HepG2 (cell line): ENCODE measurements around the gene TOP2A. TPM values are rescaled to one million over a fixed set of nuclear protein-coding genes. Genes with fewer than 3 reads are reported as not detected.
"Not testable (repeated sequence)": the region's sequence is repeated elsewhere in the genome, so short reads cannot be mapped to it uniquely, and the experiment has no call there.

Experiments used
- ATAC-seq: fragments of 200-7000 bp; cut with Tn5 transposase; 3 replicates; pipeline ENCODE4 v1.9.1; 2020; ENCODE audit warnings: mild to moderate bottlenecking, moderate library complexity
- BruUV-seq: library from RNA; stranded (reverse); fragments of 400-500 nt; replicated peaks from 2 replicates; lab custom pipeline; 2021; lab: Mats Ljungman, UMichigan
- CTCF ChIA-PET: fragments of 300-600 bp; formaldehyde crosslinking; extraction: SDS; loops from one replicate; lab custom pipeline; 2021; ENCODE audit warnings: low total read pairs, inconsistent platforms, low intra/inter-chr PET ratio; lab: Yijun Ruan, JAX
- POLR2A ChIA-PET: fragments of 350-600 bp; sonication (Branson Sonifier 250); formaldehyde crosslinking; loops from one replicate; lab custom pipeline; 2020; ENCODE audit warnings: antibody characterized with exemption, inconsistent platforms; lab: Yijun Ruan, JAX
- DNase-seq: peaks from one replicate; pipeline ENCODE4 v3.0.0-alpha.2; 2015; ENCODE audit warnings: low spot score
- FAIRE-seq: peaks from 3 replicates; lab custom pipeline; 2011; peaks lifted over from hg19 to GRCh38; lab: Jason Lieb, UNC
- H2AFZ ChIP-seq: one replicate; pipeline ENCODE4 v1.6.1; 2011; ENCODE audit warnings: low read length, inconsistent platforms
- H3K27ac ChIP-seq: fragments of 300-600 bp; 3 replicates; pipeline ENCODE4 v1.8.0; 2011; ENCODE audit warnings: mixed run types, mild to moderate bottlenecking, mixed read lengths, low read length, inconsistent platforms; ENCODE audit not compliant: insufficient read depth; ENCODE audit errors: extremely low read length
- H3K27me3 ChIP-seq, 2 experiments: fragments of 200-600 bp in 1 of 2; 2 replicates in 1 of 2; 3 replicates in 1 of 2; pipeline versions ENCODE4 v1.6.0 to v1.8.0; 2011; ENCODE audit warnings: low read length in 2 of 2, mild to moderate bottlenecking in 2 of 2, moderate library complexity in 2 of 2, inconsistent platforms in 1 of 2; ENCODE audit not compliant: insufficient read depth in 2 of 2, control insufficient read depth in 1 of 2
- H3K36me3 ChIP-seq, 2 experiments: fragments of 200-600 bp in 1 of 2; replicated peaks in 1 of 2; 2 replicates in 1 of 2; 3 replicates in 1 of 2; pipeline versions ENCODE4 v1.5.1 to v1.8.0; 2011; ENCODE audit warnings: low read length in 2 of 2, inconsistent platforms in 1 of 2; ENCODE audit not compliant: insufficient read depth in 2 of 2, control insufficient read depth in 1 of 2
- H3K4me1 ChIP-seq: 2 replicates; pipeline ENCODE4 v1.5.1; 2012; ENCODE audit warnings: low read length, inconsistent platforms; ENCODE audit not compliant: insufficient read depth
- H3K4me2 ChIP-seq: 2 replicates; pipeline ENCODE4 v1.6.0; 2011; ENCODE audit warnings: low read depth, low read length, inconsistent platforms
- H3K4me3 ChIP-seq, 3 experiments: fragments of 200-600 bp in 1 of 3; sonication (generic), shearing (Covaris generic) in 1 of 3; replicated peaks in 1 of 3; 2 replicates each; pipeline ENCODE4 v1.5.1; 2011 to 2016; ENCODE audit warnings: low read length in 3 of 3, inconsistent platforms in 2 of 3, low read depth in 2 of 3, mild to moderate bottlenecking in 2 of 3, control low read depth in 1 of 3, mixed read lengths in 1 of 3; ENCODE audit not compliant: insufficient read depth in 1 of 3
- H3K79me2 ChIP-seq: one replicate; pipeline ENCODE4 v1.6.1; 2011; ENCODE audit warnings: low read length, inconsistent platforms; ENCODE audit not compliant: insufficient read depth
- H3K9ac ChIP-seq: 2 replicates; pipeline ENCODE4 v1.6.0; 2011; ENCODE audit warnings: mild to moderate bottlenecking, low read depth, low read length, inconsistent platforms; ENCODE audit not compliant: insufficient read depth
- H3K9me3 ChIP-seq: 2 replicates; pipeline ENCODE4 v1.5.1; 2012; ENCODE audit warnings: mild to moderate bottlenecking, low read length
- H4K20me1 ChIP-seq: 2 replicates; pipeline ENCODE4 v1.6.0; 2011; ENCODE audit warnings: inconsistent platforms, mild to moderate bottlenecking, low read length, moderate library complexity; ENCODE audit not compliant: insufficient read depth
- GABPB1 ChIP-seq: IDR thresholded peaks from 2 replicates; pipeline ENCODE4 v1.6.1; 2016; ENCODE audit warnings: mild to moderate bottlenecking, missing genetic modification reagents, moderate library complexity, missing compliant biosample characterization
- KDM2A ChIP-seq: sonication (generic); formaldehyde crosslinking; IDR thresholded peaks from 2 replicates; pipeline ENCODE4 v1.4.0; 2020; ENCODE audit warnings: low read depth, missing genetic modification reagents, borderline replicate concordance
- NFYB ChIP-seq: sonication (generic); formaldehyde crosslinking; IDR thresholded peaks from 2 replicates; pipeline ENCODE4 v1.4.0; 2020; ENCODE audit warnings: missing genetic modification reagents
- NFYC ChIP-seq: IDR thresholded peaks from 2 replicates; pipeline ENCODE4 v1.6.1; 2016; ENCODE audit warnings: missing genetic modification reagents, missing compliant biosample characterization
- PHB2 ChIP-seq: fragments of 450-650 bp; IDR thresholded peaks from 2 replicates; pipeline ENCODE4 v1.6.1; 2018; ENCODE audit not compliant: partially characterized antibody
- ZNF382 ChIP-seq: sonication (generic); formaldehyde crosslinking; IDR thresholded peaks from 2 replicates; pipeline ENCODE4 v1.5.0; 2020; ENCODE audit warnings: missing genetic modification reagents, mild to moderate bottlenecking, borderline replicate concordance
- ZNF766 ChIP-seq: sonication (generic); formaldehyde crosslinking; IDR thresholded peaks from 2 replicates; pipeline ENCODE4 v1.5.0; 2020; ENCODE audit warnings: missing genetic modification reagents, borderline replicate concordance
- ZNF776 ChIP-seq: sonication (generic); formaldehyde crosslinking; IDR thresholded peaks from 2 replicates; pipeline ENCODE4 v1.4.0; 2020; ENCODE audit warnings: mild to moderate bottlenecking, missing genetic modification reagents
- WGBS: methylation state at CpG from one replicate; pipeline ENCODE4 v1.1.6; 2017; ENCODE audit warnings: low lambda C conversion rate; 5-methylcytosine and 5-hydroxymethylcytosine counted together
- in situ Hi-C: cut with HindIII; loops from 2 replicates; pipeline ENCODE4 v1.10.0; 2017; ENCODE audit warnings: low pct_unique_long_range_greater_than_20kb; ENCODE audit not compliant: extremely low pct_ligation_motif_present
- intact Hi-C: fragments of 100-400 bp; cut with micrococcal nuclease; formaldehyde crosslinking; loops from one replicate; pipeline ENCODE4 v1.10.0; 2022; ENCODE audit not compliant: unreplicated experiment
- polyA plus RNA-seq, 8 experiments: library from polyadenylated mRNA; depleted of rRNA in 3 of 8; stranded (reverse) in 7 of 8; unstranded in 1 of 8; fragments of >200 nt; fragmentation: Illumina TruSeq in 4 of 8; extraction: Trizol in 4 of 8; gene quantifications; 2 replicates each; pipeline versions ENCODE4 v1.2.1 to v1.2.3, GENCODE V29; 2011 to 2016; ENCODE audit warnings: low read depth in 4 of 8, missing spikeins in 1 of 8, mixed read lengths in 1 of 8; ENCODE audit not compliant: insufficient read depth in 1 of 8
- total RNA-seq, 5 experiments: library from RNA; depleted of rRNA; stranded (reverse); fragments of >200 nt; fragmentation: Illumina TruSeq; extraction: Trizol; gene quantifications; 2 replicates each; pipeline ENCODE4 v1.2.3, GENCODE V29; 2016; ENCODE audit warnings: low read depth in 1 of 5
- TF ChIP-seq, protein P1 (sequence below): sonication (generic); formaldehyde crosslinking; IDR thresholded peaks from 2 replicates; pipeline ENCODE4 v1.4.0; 2020; ENCODE audit warnings: missing genetic modification reagents

Gene TOP2A
- total and polyA plus RNA-seq, 2 of the 13 experiments (the other 11 are each of a cell fraction or from before 2014, with no cell fraction given) = 108 to 327 TPM

GRCh38 chr17:40377832-40378231 is 39.9 kb downstream of the TOP2A start:
- Histone ChIP-seq H3K9me3 (peaks cover 2% of the 10 kb centered on the region; the same call in 1 of the 2 replicates), H3K9ac (no peak overlapping the region), H3K4me3 (no peak overlapping the region), H3K79me2 (no peaks in the 10 kb centered on the region), H2AFZ (no peak overlapping the region), H3K27ac (no peak overlapping the region), H3K4me1 (peaks cover 33% of the 10 kb centered on the region), H3K4me2 (no peak overlapping the region), H4K20me1 (no peaks in the 10 kb centered on the region), H3K27me3 (no peaks in the 10 kb centered on the region), H3K36me3 (no peaks in the 10 kb centered on the region)
- intact Hi-C loops (no loop called here), in situ Hi-C loops (no loop called here)
- ChIA-PET CTCF (no interaction called here), POLR2A (no interaction called here)
- BruUV-seq = no TSS peak
- TF ChIP-seq, protein P1, sequence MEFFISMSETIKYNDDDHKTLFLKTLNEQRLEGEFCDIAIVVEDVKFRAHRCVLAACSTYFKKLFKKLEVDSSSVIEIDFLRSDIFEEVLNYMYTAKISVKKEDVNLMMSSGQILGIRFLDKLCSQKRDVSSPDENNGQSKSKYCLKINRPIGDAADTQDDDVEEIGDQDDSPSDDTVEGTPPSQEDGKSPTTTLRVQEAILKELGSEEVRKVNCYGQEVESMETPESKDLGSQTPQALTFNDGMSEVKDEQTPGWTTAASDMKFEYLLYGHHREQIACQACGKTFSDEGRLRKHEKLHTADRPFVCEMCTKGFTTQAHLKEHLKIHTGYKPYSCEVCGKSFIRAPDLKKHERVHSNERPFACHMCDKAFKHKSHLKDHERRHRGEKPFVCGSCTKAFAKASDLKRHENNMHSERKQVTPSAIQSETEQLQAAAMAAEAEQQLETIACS (CRISPR knock-in tag) = no peak
- TF ChIP-seq ZNF382 (CRISPR knock-in tag) (no peak), ZNF776 (CRISPR knock-in tag) (no peak), ZNF766 (CRISPR knock-in tag) (no peak), GABPB1 (no peak), KDM2A (CRISPR knock-in tag) (no peak), PHB2 (no peak)
- no peak for FAIRE-seq
- DNase-seq = no peak
- 79% methylated on average over 13 of the region's 13 CpGs for WGBS
- ATAC-seq = no peak

GRCh38 chr17:40376541-40376940 is 41.2 kb downstream of the TOP2A start:
- BruUV-seq = not testable (repeated sequence)
- WGBS = 43% methylated on average over 6 of the region's 6 CpGs

DNA sequence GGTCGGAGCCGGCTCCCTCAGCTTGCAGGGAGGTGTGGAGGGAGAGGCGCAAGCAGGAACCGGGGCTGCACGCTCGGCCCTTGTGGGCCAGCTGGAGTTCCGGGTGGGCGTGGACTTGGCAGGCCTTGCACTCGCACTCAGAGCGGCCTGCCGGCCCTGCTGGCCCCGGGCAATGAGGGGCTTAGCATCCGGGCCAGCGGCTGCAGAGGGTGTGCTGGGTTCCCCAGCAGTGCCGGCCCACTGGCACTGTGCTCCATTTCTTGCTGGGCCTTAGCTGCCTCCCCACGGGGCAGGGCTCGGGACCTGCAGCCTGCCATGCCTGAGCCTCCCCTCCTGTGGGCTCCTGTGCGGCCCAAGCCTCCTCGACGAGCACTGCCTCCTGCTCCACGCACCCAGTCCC is 41.9 kb downstream of the TOP2A start:
- H2AFZ ChIP-seq, H3K9ac ChIP-seq, intact Hi-C loops, DNase-seq, H3K27me3 ChIP-seq, in situ Hi-C loops, H4K20me1 ChIP-seq, ATAC-seq, BruUV-seq, FAIRE-seq, H3K4me3 ChIP-seq, H3K27ac ChIP-seq, H3K36me3 ChIP-seq, CTCF ChIA-PET, H3K4me2 ChIP-seq, H3K79me2 ChIP-seq, H3K9me3 ChIP-seq: not testable (repeated sequence)
- H3K4me1 ChIP-seq = peaks cover 41% of the 10 kb centered on the region
- WGBS = 76% methylated on average over 8 of the region's 21 CpGs
- POLR2A ChIA-PET = interaction anchor here (1.0 to 1.8 kb wide), 3 partner anchors 10 to 30 kb away, joined by 3 to 8 read pairs (median 5); no protein-coding TSS in a partner anchor

More at GRCh38 chr17:40376541-40376940, 41.2 kb downstream of the TOP2A start:
- POLR2A ChIA-PET = interaction anchor here (1.0 to 1.8 kb wide), 3 partner anchors 11 to 31 kb away, joined by 3 to 8 read pairs (median 5); no protein-coding TSS in a partner anchor
- intact Hi-C loops, in situ Hi-C loops, H3K27me3 ChIP-seq, ATAC-seq, H3K9me3 ChIP-seq, H3K36me3 ChIP-seq, H3K9ac ChIP-seq, DNase-seq, H3K27ac ChIP-seq, FAIRE-seq, H4K20me1 ChIP-seq, H3K4me3 ChIP-seq, H3K4me2 ChIP-seq, H2AFZ ChIP-seq, H3K79me2 ChIP-seq, CTCF ChIA-PET: not testable (repeated sequence)
- peaks cover 45% of the 10 kb centered on the region for H3K4me1 ChIP-seq
- TF ChIP-seq NFYC (CRISPR knock-in tag) (peak; percentile 49; the same call in 1 of the 2 replicates), NFYB (CRISPR knock-in tag) (peak; percentile 65)
